Measurements from ENCODE around the gene GLIS1. TPM values are rescaled to one million over a fixed set of nuclear protein-coding genes. Genes with fewer than 3 reads are reported as not detected.

GLIS1 gene
- total and polyA plus RNA-seq, 10 of the 15 experiments (the other 5 are each of a cell fraction or from before 2014, with no cell fraction given) = not detected

DNA sequence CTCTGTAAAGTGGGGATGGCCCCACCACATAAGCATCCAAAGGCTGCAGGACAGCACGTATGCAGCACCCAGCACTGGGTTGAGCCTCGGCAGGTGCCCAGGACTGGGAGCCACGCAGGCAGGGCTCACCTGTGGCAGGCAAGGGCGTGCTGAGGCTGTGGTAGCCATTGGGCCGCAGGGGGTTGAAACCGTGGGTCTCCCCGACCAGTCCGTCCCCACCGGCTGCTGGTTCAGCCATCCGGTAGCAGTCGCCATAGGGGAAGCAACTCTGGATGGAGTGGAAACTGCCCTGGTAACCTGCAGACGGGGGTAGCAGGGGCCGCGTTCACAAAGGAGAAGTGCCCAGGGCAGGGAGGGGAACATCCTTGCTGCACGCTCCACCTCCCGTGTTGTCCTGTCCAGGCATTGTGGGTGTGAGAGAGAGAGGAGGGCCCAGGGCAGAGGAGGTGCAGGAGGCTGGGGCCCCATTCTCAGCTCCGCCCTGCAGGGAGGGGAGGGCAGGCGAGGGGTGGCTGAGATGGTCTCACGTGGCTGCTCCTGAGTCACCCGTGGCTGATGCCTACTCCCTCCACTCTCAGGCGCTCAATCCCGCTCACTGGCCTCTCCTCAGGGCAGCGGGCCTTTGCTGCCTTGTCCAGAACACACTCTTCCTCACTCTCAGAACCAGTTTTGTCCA lies 229.8 kb downstream of the GLIS1 start:
- Histone ChIP-seq H3K27ac (ENCODE audit: control insufficient read depth, insufficient read depth) (no peak overlapping the region), H3K4me1 (ENCODE audit: control insufficient read depth, insufficient read depth, low read length) (no peaks in the 10 kb centered on the region), H3K9me3 (replicated peaks; ENCODE audit: control insufficient read depth, insufficient read depth, low read length) (no peaks in the 10 kb centered on the region), H3K9ac (ENCODE audit: control insufficient read depth, insufficient read depth, low read length) (no peak overlapping the region), H3K79me2 (ENCODE audit: control insufficient read depth, insufficient read depth, low read length) (no peaks in the 10 kb centered on the region), H3K36me3 (ENCODE audit: control insufficient read depth in 2 of 2, insufficient read depth in 2 of 2, low read length in 1 of 2) (no peaks in the 10 kb centered on the region), H2AFZ (ENCODE audit: control insufficient read depth, low read depth, low read length) (no peak overlapping the region), H3K27me3 (replicated peaks in 1 of 2; ENCODE audit: control insufficient read depth in 2 of 2, insufficient read depth in 2 of 2, low read length in 1 of 2) (no peaks in the 10 kb centered on the region), H3K4me2 (ENCODE audit: control insufficient read depth, insufficient read depth) (no peak overlapping the region), H4K20me1 (ENCODE audit: control insufficient read depth, insufficient read depth) (no peaks in the 10 kb centered on the region), H3K4me3 (no peak overlapping the region)
- intact Hi-C loops (cut with micrococcal nuclease; ENCODE audit: unreplicated experiment) (no loop called here), in situ Hi-C loops (cut with MboI) (no loop called here)
- ChIA-PET CTCF (no interaction called here), POLR2A (no interaction called here), RAD21 (ENCODE audit: unreplicated experiment) (no interaction called here), SMC1A (ENCODE audit: uncharacterized antibody, unreplicated experiment) (no interaction called here)
- 22% methylated on average over 22 of the region's 23 CpGs for WGBS (ENCODE audit: insufficient coverage, insufficient replicate concordance, low lambda C conversion rate, missing lambda C conversion rate)
- no peak for FAIRE-seq
- DNase-seq (ENCODE audit: low read depth, low spot score) = no peak
- BruUV-seq (replicated peaks) = no TSS peak
- peak; percentile 70 for ATAC-seq
- TF ChIP-seq TCF7 (IDR thresholded peaks at IDR 0.05; ENCODE audit: borderline replicate concordance) (no peak), POU2F2 (IDR thresholded peaks at IDR 0.05; ENCODE audit: borderline replicate concordance, low read depth, low read length) (no peak), FOXM1 (IDR thresholded peaks at IDR 0.05; ENCODE audit: low read depth, low read length) (no peak), SKIL (IDR thresholded peaks at IDR 0.05; ENCODE audit: low read depth, poor library complexity, severe bottlenecking) (no peak), TAF1 (IDR thresholded peaks at IDR 0.05; ENCODE audit: borderline replicate concordance, low read depth, low read length) (no peak), MXI1 (IDR thresholded peaks at IDR 0.05; ENCODE audit: low read depth, low read length) (no peak), RBBP5 (conservative IDR thresholded peaks at IDR 0.05) (no peak), ZBTB40 (IDR thresholded peaks at IDR 0.05; ENCODE audit: borderline replicate concordance) (no peak), USF2 (IDR thresholded peaks at IDR 0.05; ENCODE audit: borderline replicate concordance, low read depth, low read length) (no peak)
- TF ChIP-seq, protein P1, sequence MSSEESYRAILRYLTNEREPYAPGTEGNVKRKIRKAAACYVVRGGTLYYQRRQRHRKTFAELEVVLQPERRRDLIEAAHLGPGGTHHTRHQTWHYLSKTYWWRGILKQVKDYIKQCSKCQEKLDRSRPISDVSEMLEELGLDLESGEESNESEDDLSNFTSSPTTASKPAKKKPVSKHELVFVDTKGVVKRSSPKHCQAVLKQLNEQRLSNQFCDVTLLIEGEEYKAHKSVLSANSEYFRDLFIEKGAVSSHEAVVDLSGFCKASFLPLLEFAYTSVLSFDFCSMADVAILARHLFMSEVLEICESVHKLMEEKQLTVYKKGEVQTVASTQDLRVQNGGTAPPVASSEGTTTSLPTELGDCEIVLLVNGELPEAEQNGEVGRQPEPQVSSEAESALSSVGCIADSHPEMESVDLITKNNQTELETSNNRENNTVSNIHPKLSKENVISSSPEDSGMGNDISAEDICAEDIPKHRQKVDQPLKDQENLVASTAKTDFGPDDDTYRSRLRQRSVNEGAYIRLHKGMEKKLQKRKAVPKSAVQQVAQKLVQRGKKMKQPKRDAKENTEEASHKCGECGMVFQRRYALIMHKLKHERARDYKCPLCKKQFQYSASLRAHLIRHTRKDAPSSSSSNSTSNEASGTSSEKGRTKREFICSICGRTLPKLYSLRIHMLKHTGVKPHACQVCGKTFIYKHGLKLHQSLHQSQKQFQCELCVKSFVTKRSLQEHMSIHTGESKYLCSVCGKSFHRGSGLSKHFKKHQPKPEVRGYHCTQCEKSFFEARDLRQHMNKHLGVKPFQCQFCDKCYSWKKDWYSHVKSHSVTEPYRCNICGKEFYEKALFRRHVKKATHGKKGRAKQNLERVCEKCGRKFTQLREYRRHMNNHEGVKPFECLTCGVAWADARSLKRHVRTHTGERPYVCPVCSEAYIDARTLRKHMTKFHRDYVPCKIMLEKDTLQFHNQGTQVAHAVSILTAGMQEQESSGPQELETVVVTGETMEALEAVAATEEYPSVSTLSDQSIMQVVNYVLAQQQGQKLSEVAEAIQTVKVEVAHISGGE (CRISPR knock-in tag; IDR thresholded peaks at IDR 0.05) = no peak
- TF ChIP-seq, protein P2, sequence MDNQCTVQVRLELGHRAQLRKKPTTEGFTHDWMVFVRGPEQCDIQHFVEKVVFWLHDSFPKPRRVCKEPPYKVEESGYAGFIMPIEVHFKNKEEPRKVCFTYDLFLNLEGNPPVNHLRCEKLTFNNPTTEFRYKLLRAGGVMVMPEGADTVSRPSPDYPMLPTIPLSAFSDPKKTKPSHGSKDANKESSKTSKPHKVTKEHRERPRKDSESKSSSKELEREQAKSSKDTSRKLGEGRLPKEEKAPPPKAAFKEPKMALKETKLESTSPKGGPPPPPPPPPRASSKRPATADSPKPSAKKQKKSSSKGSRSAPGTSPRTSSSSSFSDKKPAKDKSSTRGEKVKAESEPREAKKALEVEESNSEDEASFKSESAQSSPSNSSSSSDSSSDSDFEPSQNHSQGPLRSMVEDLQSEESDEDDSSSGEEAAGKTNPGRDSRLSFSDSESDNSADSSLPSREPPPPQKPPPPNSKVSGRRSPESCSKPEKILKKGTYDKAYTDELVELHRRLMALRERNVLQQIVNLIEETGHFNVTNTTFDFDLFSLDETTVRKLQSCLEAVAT (IDR thresholded peaks at IDR 0.05) = no peak

All from GM12878 (cell line).